ENCODE measurements around the gene RBMS3. TPM values are rescaled to one million over a fixed set of nuclear protein-coding genes. Genes with fewer than 3 reads are reported as not detected.

The RBMS3 gene
- total and polyA plus RNA-seq, 2 of the 13 experiments (the other 11 are each of a cell fraction or from before 2014, with no cell fraction given): not detected

DNA sequence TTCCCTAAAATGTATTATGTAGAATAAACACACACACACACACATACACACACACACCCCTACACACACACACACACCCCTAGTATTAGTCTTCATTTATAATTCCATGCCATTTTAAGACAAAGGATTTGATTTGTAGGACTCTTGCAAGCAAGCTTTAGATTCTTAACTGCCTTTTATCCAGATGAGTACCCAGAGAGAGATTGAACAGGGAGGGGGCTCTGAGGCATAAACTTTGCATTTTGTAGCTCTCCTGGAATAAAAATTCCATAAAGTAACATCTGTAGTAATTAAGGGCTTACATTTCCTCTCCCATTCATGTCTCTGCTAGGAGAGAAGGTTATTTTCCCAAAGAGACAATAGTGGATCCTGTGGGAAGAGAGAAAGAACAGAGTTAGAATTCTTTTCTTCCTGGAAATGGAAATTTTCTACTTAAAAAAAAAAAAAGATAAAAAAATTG is 479.4 kb downstream of the RBMS3 start:
- no peak for FAIRE-seq
- CTCF ChIA-PET (ENCODE audit: low intra/inter-chr PET ratio, low total read pairs): no interaction called here

More for the DNA sequence above, 479.4 kb downstream of the RBMS3 start:
- Histone ChIP-seq H3K4me3 (replicated peaks in 1 of 3; ENCODE audit: insufficient read depth in 1 of 3, low read depth in 2 of 3, low read length in 3 of 3) (no peak overlapping the region), H3K9ac (ENCODE audit: insufficient read depth, low read depth, low read length) (no peak overlapping the region), H2AFZ (ENCODE audit: low read length) (no peak overlapping the region), H3K4me1 (ENCODE audit: insufficient read depth, low read length) (no peaks in the 10 kb centered on the region), H3K27me3 (ENCODE audit: control insufficient read depth in 1 of 2, insufficient read depth in 2 of 2, low read length in 2 of 2) (no peaks in the 10 kb centered on the region), H3K4me2 (ENCODE audit: low read depth, low read length) (no peak overlapping the region), H3K36me3 (replicated peaks in 1 of 2; ENCODE audit: control insufficient read depth in 1 of 2, insufficient read depth in 2 of 2, low read length in 2 of 2) (no peaks in the 10 kb centered on the region), H3K79me2 (ENCODE audit: insufficient read depth, low read length) (no peaks in the 10 kb centered on the region), H4K20me1 (ENCODE audit: insufficient read depth, low read length) (no peaks in the 10 kb centered on the region), H3K9me3 (ENCODE audit: low read length) (no peaks in the 10 kb centered on the region), H3K27ac (ENCODE audit: extremely low read length, insufficient read depth, low read length) (no peak overlapping the region)
- TF ChIP-seq STAT6 (CRISPR knock-in tag; IDR thresholded peaks at IDR 0.05; ENCODE audit: borderline replicate concordance): no peak
- no peak for TF ChIP-seq GPBP1L1 (CRISPR knock-in tag; IDR thresholded peaks at IDR 0.05)
- TF ChIP-seq MXD3 (CRISPR knock-in tag; IDR thresholded peaks at IDR 0.05): no peak
- no peak for TF ChIP-seq NFYC (CRISPR knock-in tag; IDR thresholded peaks at IDR 0.05)
- TF ChIP-seq ZNF569 (CRISPR knock-in tag; IDR thresholded peaks at IDR 0.05; ENCODE audit: borderline replicate concordance): no peak
- no peak for TF ChIP-seq ZHX1 (CRISPR knock-in tag; IDR thresholded peaks at IDR 0.05; ENCODE audit: low read depth)
- no peak for TF ChIP-seq ZNF839 (CRISPR knock-in tag; IDR thresholded peaks at IDR 0.05; ENCODE audit: borderline replicate concordance)
- TF ChIP-seq ZNF614 (CRISPR knock-in tag; IDR thresholded peaks at IDR 0.05; ENCODE audit: borderline replicate concordance): no peak
- TF ChIP-seq RXRA (CRISPR knock-in tag; IDR thresholded peaks at IDR 0.05): no peak
- TF ChIP-seq, protein P1, sequence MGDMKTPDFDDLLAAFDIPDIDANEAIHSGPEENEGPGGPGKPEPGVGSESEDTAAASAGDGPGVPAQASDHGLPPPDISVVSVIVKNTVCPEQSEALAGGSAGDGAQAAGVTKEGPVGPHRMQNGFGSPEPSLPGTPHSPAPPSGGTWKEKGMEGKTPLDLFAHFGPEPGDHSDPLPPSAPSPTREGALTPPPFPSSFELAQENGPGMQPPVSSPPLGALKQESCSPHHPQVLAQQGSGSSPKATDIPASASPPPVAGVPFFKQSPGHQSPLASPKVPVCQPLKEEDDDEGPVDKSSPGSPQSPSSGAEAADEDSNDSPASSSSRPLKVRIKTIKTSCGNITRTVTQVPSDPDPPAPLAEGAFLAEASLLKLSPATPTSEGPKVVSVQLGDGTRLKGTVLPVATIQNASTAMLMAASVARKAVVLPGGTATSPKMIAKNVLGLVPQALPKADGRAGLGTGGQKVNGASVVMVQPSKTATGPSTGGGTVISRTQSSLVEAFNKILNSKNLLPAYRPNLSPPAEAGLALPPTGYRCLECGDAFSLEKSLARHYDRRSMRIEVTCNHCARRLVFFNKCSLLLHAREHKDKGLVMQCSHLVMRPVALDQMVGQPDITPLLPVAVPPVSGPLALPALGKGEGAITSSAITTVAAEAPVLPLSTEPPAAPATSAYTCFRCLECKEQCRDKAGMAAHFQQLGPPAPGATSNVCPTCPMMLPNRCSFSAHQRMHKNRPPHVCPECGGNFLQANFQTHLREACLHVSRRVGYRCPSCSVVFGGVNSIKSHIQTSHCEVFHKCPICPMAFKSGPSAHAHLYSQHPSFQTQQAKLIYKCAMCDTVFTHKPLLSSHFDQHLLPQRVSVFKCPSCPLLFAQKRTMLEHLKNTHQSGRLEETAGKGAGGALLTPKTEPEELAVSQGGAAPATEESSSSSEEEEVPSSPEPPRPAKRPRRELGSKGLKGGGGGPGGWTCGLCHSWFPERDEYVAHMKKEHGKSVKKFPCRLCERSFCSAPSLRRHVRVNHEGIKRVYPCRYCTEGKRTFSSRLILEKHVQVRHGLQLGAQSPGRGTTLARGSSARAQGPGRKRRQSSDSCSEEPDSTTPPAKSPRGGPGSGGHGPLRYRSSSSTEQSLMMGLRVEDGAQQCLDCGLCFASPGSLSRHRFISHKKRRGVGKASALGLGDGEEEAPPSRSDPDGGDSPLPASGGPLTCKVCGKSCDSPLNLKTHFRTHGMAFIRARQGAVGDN (CRISPR knock-in tag; IDR thresholded peaks at IDR 0.05): no peak
- ATAC-seq (no peak), DNase-seq (ENCODE audit: low spot score) (no peak)
- intact Hi-C loops (cut with micrococcal nuclease; ENCODE audit: unreplicated experiment): no loop called here
- in situ Hi-C loops (cut with HindIII; ENCODE audit: extremely low pct_ligation_motif_present, low pct_unique_long_range_greater_than_20kb): no loop called here
- POLR2A ChIA-PET: no interaction called here
- no TSS peak for BruUV-seq (replicated peaks)
